ENCODE measurements around the gene IL10RA. TPM values are rescaled to one million over a fixed set of nuclear protein-coding genes. Genes with fewer than 3 reads are reported as not detected.
A peak's percentile ranks its signal among the peaks of the same experiment; 100 is the strongest.
"Not testable (repeated sequence)": the region's sequence is repeated elsewhere in the genome, so short reads cannot be mapped to it uniquely, and the experiment has no call there.

Gene IL10RA
- polyA plus RNA-seq, 3 donors = 152 to 413 (median 226) TPM

DNA sequence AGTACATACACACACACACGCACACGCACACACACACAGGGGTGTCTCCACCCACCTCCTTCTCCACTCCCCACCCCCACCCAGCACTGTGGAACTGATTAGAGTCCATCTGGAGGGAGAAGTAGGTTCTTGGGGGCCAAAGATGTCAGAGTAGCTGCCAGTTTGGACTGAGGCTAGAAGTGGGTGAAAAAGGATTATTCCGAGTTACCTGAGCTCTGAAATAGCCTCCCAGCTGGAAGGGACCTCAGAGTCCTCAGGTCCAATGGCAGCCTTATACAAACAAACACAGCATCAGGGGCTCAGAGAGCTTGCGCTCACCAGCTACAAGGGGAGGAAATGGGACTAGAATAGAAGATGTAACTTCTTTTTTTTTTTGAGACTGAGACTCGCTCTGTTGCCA is 20.8 kb downstream of the IL10RA start:
- no peaks in the 10 kb centered on the region for H3K36me3 ChIP-seq (replicated peaks in 1 of 2; ENCODE audit: control insufficient read depth in 1 of 2, insufficient read depth in 2 of 2, low read length in 2 of 2)
- peak overlapping the region; percentile 62 for H3K4me2 ChIP-seq (replicated peaks; ENCODE audit: extremely low read depth, low read length, poor library complexity, severe bottlenecking)
- H3K27ac ChIP-seq (ENCODE audit: low read depth in 1 of 2, low read length in 2 of 2) = peak overlapping the region; percentile 80 to 98
- H3K27me3 Mint-ChIP-seq (ENCODE audit: low read depth in 3 of 3) = no peaks in the 10 kb centered on the region
- peaks cover 5% of the 10 kb centered on the region for H3K79me2 ChIP-seq (ENCODE audit: insufficient read depth, low read length)
- no CpG with 5 or more reads among the region's 5 CpGs for WGBS (ENCODE audit: insufficient coverage)
- H3K27ac Mint-ChIP-seq = peak overlapping the region; percentile 95 to 99 (median 98)
- intact Hi-C loops (cut with micrococcal nuclease) = no loop called here
- H3K4me1 ChIP-seq (ENCODE audit: control insufficient read depth in 1 of 2, insufficient read depth in 2 of 2, low read length in 2 of 2) = peaks cover 100% of the 10 kb centered on the region in 2 donors
- TF ChIP-seq, protein P1, sequence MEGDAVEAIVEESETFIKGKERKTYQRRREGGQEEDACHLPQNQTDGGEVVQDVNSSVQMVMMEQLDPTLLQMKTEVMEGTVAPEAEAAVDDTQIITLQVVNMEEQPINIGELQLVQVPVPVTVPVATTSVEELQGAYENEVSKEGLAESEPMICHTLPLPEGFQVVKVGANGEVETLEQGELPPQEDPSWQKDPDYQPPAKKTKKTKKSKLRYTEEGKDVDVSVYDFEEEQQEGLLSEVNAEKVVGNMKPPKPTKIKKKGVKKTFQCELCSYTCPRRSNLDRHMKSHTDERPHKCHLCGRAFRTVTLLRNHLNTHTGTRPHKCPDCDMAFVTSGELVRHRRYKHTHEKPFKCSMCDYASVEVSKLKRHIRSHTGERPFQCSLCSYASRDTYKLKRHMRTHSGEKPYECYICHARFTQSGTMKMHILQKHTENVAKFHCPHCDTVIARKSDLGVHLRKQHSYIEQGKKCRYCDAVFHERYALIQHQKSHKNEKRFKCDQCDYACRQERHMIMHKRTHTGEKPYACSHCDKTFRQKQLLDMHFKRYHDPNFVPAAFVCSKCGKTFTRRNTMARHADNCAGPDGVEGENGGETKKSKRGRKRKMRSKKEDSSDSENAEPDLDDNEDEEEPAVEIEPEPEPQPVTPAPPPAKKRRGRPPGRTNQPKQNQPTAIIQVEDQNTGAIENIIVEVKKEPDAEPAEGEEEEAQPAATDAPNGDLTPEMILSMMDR (IDR thresholded peaks at IDR 0.05) = no peak
- peak overlapping the region; percentile 42 for H3K9ac ChIP-seq (ENCODE audit: insufficient read depth, low read length, poor library complexity, severe bottlenecking)
- H3K9me3 ChIP-seq (replicated peaks in 1 of 2; ENCODE audit: control insufficient read depth in 1 of 2, insufficient read depth in 1 of 2, low read length in 2 of 2) = peaks cover 0 to 4% of the 10 kb centered on the region in 2 donors
- H3K9me3 Mint-ChIP-seq = peaks cover 3 to 12% (median 6%) of the 10 kb centered on the region in 7 donors
- H3K36me3 Mint-ChIP-seq = peaks cover 9 to 12% of the 10 kb centered on the region in 2 donors
- peaks cover 4% of the 10 kb centered on the region for H4K20me1 ChIP-seq (ENCODE audit: insufficient read depth, low read length)
- H3K27me3 ChIP-seq (ENCODE audit: control insufficient read depth in 2 of 2, insufficient read depth in 2 of 2, low read length in 2 of 2) = no peaks in the 10 kb centered on the region
- H3K4me3 ChIP-seq (replicated peaks in 1 of 3; ENCODE audit: low read depth in 2 of 3, low read length in 3 of 3) = peak overlapping the region in 1 of 3 experiments; percentile 60
- H3K4me3 Mint-ChIP-seq = peak overlapping the region; percentile 49 to 74
- H3K4me1 Mint-ChIP-seq = peaks cover 100% of the 10 kb centered on the region
- H2AFZ ChIP-seq (ENCODE audit: insufficient read depth, low read depth, low read length, poor library complexity, severe bottlenecking) = no peak overlapping the region
- DNase-seq = peak in 2 of 3 donors; percentile 44 to 55

DNA sequence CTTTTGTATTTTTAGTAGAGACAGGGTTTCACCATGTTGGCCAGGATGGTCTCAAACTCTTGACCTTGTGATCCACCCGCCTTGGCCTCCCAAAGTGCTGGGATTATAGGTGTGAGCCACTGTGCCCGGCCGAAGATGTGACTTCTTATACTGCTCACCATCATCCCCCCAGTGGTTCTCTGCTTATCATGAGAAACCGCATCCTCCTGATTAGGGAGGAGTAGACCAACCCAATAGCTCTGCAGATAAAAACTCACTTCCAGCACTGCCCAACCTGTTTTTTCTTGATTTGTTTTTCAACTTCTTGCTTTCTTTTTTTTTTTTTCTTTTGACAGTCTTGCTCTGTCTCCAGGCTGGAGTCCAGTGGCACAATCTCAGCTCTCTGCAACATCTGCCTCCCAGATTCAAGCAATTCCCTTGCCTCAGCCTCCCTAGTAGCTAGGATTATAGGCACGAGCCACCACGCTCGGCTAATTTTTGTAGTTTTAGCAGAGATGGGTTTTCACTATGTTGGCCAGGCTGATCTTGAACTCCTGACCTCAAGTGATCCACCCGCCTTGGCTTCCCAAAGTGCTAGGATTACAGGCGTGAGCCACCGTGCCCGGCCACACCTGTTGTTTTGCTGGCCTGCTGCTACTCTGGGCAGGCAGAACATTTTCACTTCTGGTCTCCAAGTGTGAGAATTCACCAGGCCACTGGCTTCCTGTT is 21.5 kb downstream of the IL10RA start:
- H3K27me3 Mint-ChIP-seq (ENCODE audit: low read depth in 3 of 3); H4K20me1 ChIP-seq (ENCODE audit: insufficient read depth, low read length); H3K9me3 ChIP-seq (replicated peaks in 1 of 2; ENCODE audit: control insufficient read depth in 1 of 2, insufficient read depth in 1 of 2, low read length in 2 of 2); H3K27me3 ChIP-seq (ENCODE audit: control insufficient read depth in 2 of 2, insufficient read depth in 2 of 2, low read length in 2 of 2); H3K79me2 ChIP-seq (ENCODE audit: insufficient read depth, low read length); H2AFZ ChIP-seq (ENCODE audit: insufficient read depth, low read depth, low read length, poor library complexity, severe bottlenecking); H3K36me3 ChIP-seq (replicated peaks in 1 of 2; ENCODE audit: control insufficient read depth in 1 of 2, insufficient read depth in 2 of 2, low read length in 2 of 2); intact Hi-C loops (cut with micrococcal nuclease): not testable (repeated sequence)
- H3K36me3 Mint-ChIP-seq = peaks cover 9 to 12% of the 10 kb centered on the region in 2 donors
- peak overlapping the region; percentile 35 for H3K9ac ChIP-seq (ENCODE audit: insufficient read depth, low read length, poor library complexity, severe bottlenecking)
- peaks cover 100% of the 10 kb centered on the region in 2 donors for H3K4me1 ChIP-seq (ENCODE audit: control insufficient read depth in 1 of 2, insufficient read depth in 2 of 2, low read length in 2 of 2)
- peak overlapping the region; percentile 11 to 74 for H3K4me3 Mint-ChIP-seq
- H3K27ac ChIP-seq (ENCODE audit: low read depth in 1 of 2, low read length in 2 of 2) = peak overlapping the region; percentile 80 to 98
- peaks cover 3 to 12% (median 6%) of the 10 kb centered on the region in 7 donors for H3K9me3 Mint-ChIP-seq
- H3K4me2 ChIP-seq (replicated peaks; ENCODE audit: extremely low read depth, low read length, poor library complexity, severe bottlenecking) = peak overlapping the region; percentile 54
- peak overlapping the region in 1 of 3 experiments; percentile 60 for H3K4me3 ChIP-seq (replicated peaks in 1 of 3; ENCODE audit: low read depth in 2 of 3, low read length in 3 of 3)
- peak overlapping the region; percentile 95 to 99 (median 98) for H3K27ac Mint-ChIP-seq
- peak in 2 of 3 donors; percentile 63 to 67 for DNase-seq
- WGBS (ENCODE audit: insufficient coverage) = 2% methylated on average over 4 of the region's 11 CpGs
- H3K4me1 Mint-ChIP-seq = peaks cover 100% of the 10 kb centered on the region
